Measurements from ENCODE around the gene REEP6.

DNA sequence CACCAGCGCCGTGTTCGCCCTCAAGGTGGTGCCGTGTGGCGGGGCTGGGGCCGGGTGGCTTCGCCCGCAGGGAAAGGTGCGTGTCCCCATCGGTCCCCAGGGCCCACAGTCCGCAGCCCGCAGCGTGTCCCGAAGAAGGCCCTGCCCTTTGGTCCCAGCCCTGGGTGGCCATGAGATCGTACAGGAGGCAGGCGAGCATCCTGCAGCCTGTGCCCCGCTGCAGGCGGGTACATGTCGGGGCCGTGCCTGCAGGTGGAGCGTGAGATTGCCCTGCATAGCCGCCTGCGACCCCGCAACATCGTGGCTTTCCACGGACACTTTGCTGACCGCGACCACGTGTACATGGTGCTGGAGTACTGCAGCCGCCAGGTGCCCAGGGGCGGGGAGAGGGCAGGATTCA is 34.4 kb downstream of the REEP6 start:
- no peak for TF ChIP-seq POLR2AphosphoS5 (IDR thresholded peaks at IDR 0.05; ENCODE audit: insufficient read depth, low read depth, low read length)
- no peak for TF ChIP-seq MAX (IDR thresholded peaks at IDR 0.05; ENCODE audit: insufficient read depth, insufficient read length)
